Stimulated activated CD4-positive, alpha-beta T cell treated with anti-CD3 and anti-CD28 coated beads, TNF-alpha, amount 100 ng/mL, for 1 hour (primary cell): ENCODE results near the gene SLC8A2.
"Not testable (repeated sequence)": the region's sequence is repeated elsewhere in the genome, so short reads cannot be mapped to it uniquely, and the experiment has no call there.

Source experiments
- DNase-seq, 3 donors: peaks; one replicate each; pipeline ENCODE4 v3.0.0-alpha.2; 2020; ENCODE audit warnings: low read depth in 3 of 3, low spot score in 1 of 3

SLC8A2 gene

DNA sequence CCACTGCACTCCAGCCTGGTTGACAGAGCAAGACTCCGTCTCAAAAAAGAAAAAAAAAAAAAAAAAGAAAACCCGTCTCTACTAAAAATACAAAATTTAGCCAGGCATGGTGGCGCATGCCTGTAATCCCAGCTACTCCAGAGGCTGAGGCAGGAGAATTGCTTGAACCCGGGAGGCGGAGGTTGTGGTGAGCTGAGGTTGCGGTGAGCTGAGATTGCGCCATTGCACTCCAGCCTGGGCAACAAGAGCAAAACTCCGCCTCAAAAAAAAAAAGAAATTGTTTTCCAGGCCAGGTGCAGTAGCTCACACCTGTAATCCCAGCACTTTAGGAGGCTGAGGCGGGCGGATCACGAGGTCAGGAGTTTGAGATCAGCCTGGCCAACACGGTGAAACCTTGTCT is 85.1 kb downstream of the SLC8A2 start:
- DNase-seq: not testable (repeated sequence)

DNA sequence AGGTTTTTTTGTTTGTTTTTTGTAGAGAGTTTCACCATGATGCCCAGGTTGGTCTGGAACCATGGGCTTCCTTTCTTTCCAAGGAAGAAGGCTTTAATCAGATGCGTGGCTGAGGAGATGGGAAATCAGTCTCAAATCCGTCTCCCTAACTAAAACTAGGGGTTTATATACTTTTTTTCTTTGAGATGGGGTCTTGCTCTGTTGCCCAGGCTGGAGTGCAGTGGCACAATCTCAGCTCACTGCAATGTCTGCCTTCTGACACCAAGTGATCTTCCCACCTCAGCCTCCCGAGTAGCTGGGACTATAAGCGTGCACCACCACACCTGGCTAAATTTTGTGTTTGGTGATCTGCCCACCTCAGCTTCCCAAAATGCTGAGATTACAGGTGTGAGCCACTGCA is 87.2 kb downstream of the SLC8A2 start:
- not testable (repeated sequence) for DNase-seq

DNA sequence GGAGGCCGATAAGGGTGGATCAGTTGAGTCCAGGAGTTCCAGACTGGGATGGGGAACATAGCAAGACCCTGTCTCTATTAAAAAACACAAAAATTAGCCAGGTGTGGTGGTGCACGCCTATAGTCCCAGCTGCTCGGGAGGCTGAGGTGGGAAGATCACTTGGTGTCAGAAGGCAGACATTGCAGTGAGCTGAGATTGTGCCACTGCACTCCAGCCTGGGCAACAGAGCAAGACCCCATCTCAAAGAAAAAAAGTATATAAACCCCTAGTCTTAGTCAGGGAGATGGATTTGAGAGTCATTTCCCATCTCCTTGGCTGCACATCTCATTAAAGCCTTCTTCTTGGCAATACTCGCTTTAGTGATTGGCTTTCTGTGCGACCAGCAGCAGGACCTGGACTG is 87.8 kb downstream of the SLC8A2 start:
- not testable (repeated sequence) for DNase-seq

DNA sequence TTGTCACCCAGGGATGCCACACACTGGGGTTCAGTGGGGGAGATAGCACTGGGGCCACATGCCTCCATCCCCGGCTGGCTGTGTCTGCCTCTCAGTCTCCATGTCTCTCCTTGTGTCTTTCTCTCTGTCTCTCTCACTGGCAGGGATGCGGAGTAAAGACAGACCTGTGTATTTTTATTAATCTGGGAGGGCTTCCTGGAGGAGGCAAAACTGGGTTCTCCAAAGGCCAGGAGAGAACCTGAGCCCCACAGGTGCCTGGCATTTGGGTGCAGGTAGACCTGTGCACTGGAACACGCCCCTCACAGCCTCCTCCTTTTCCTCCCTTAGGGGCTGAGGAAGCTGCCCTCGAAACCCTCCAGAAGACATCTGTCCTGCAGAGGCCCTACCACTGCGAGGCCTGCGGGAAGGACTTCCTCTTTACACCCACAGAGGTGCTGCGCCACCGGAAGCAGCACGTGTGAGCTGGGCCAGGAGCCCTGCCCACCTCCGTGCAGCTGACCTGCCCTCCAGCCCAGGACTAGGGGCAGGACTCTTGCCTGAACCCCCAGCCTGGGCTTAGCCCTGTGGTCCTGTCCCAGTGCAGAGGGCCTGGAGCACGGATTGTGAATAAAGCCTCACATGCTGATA is 89.9 kb downstream of the SLC8A2 start:
- DNase-seq: no peak

DNA sequence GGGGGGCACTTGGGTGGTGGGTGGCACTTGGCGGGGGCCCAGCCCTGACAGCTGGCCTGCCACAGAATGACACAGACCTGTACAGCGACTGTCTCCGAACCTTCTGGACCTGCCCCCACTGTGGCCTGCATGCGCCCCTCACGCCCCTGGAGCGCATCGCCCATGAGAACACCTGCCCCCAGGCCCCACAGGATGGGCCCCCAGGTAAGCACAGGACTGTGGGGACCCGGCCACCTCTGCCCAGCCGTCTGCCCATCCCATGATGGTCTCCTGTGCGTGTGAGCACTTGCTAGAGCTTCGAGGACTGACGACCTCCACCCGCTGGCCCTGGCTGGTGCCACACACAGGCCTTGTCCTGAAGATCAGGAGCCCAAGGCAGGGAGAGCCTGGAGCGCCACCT is 90.6 kb downstream of the SLC8A2 start:
- DNase-seq: no peak

DNA sequence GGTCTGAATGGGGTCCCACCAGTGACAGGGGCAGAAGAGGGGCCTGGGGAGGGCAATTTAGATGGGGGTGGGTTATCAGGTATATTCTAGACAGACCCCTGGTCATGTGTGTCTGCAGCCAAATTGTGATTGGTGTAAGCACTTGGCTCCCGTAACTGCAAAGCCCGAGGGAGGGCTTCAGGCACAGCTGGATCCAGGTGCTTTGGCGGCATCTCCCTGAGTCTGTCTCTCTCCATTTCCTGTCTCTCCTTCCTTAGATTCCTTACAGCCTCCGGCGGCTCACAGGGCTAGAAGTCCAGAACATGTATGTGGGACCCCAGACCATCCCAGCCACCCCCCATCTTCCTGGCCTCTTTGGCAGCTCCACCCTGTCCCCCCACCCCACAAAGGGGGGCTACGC is 91.1 kb downstream of the SLC8A2 start:
- DNase-seq: no peak

DNA sequence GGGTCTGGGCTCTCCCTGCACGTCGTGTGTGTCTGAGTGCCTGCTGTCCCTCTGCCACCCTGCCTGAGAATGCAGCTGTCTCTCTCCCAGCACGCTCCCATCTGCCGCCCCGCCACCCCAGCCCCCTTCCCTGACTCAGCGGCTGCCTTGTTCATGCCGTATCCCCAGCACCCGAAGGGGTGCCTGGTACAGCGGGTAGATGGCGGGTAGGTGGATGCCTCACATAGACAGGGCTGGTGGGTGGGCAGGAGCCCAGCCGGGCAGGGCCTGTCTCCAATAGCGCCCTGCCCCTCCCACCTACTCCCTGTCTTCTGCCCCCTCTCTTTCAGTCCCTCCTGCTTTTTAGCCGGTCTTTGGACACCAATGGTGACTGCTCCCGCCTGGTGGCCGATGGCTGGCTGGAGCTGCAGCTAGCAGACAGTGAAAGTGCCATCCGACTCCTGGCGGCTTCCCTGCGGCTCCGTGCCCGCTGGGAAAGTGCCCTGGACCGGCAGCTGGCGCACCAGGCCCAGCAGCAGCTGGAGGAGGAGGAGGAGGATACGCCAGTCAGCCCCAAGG is 92.2 kb downstream of the SLC8A2 start:
- no peak for DNase-seq

DNA sequence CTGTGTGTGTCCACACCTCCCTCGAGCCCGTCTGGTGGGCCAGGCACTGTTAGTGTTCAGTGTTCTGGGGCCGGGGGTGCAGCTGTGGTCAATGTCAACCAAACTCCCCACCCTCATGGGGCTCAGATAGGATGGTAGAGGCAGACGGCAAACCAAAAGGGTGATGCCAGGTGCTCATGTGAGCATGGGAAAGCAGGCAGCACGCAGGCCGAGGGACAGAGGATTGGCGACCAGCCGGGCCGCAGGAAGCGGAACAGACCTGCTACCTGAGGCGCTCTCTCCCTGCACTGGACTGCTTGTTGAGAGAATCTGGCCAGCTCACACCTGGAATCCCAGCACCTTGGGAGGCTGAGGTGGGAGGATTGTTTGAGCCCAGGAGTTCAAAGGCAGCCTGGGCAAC is 93.4 kb downstream of the SLC8A2 start:
- DNase-seq: no peak
